NCI-H187 treated with DMSO at 0.1 percent for 48 hours (cell line): ENCODE measurements around the gene RELN.

Experiments
- DNase-seq: peaks from one replicate; lab custom pipeline; 2025; lab: John Stamatoyannopoulos, UW

Gene RELN

GRCh38 chr7:103893350-103893749, 96.1 kb downstream of the RELN start:
- DNase-seq = no peak

DNA sequence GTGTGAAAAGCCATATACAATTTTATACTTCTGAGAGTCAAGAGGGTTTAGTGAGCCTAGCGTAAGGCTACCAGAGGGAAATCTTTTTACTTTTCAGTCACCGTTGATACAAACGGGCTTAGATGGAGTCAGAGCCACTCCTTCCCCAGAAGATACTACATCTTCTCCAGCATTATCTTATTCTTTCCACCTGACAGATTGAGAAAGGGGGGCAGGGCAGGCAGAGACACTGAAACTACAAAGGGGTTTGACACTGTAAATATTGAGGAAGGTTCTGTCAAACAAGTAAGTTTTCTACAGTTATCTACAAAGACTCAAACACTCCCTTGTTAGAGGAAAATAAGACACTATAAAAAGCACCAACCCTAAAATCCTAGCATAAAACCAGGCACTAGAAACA, 100.0 kb downstream of the RELN start:
- DNase-seq = no peak

DNA sequence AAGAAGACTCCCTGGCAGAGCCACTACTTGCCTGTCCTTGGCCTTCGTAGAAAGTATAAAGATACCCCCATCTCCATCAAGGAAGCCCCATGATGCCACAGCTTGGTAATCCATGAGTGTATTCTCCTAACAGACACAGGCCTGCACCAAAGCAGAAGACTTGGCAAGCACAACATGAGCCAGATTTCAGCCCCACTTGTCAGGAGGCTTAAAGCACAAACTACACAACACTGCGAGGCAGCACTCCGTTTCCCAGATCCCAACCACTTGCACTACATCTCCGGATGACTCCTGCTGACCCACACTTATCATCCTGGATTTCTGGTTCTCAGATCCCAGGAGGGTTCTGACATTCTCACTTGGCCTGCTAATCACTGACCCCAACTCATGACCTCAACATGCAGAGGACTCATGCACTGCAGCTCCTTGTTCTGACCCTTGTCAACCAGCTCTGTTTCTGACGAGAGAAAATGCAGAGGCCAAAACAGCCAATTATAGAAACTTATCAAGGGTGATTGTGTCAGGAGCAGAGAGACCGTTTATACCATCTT, 100.8 kb downstream of the RELN start:
- no peak for DNase-seq

DNA sequence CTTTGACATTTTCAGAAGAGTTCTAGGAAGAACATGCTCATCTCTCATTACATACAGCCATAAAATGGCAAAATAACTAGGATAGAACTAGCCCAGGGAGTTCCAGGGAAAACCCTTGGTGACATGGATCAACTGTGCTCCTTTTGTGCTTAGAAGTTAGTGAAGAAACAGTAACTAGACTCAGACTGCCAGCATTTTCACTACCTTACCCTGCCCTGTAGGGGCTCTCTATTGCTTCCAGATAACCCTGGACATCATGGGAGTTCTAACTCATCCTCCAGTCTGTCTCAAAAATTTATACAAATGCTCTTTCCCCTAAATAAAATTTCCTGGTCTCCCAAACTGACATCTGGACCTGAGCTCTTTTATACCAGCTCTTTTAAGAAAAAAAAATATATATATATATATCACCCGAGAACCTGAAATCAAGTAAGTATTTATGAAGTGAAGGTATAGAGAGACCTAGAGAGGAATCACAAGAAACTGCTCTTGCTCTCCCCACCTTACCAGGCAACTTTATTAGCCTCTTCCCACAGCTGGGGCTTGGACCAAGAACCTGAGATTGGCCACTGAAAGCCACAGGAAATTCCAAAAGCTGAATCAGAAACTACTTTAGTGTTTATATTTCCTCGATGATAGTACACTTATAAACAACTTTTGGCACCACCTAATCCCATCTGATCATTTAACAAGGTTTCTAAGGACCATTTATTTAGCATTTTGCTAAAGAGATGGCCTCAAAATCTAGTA, 101.4 kb downstream of the RELN start:
- DNase-seq = no peak

- DNase-seq = no peak
Observed at GRCh38 chr7:103887050-103887449, 102.4 kb downstream of the RELN start.

DNA sequence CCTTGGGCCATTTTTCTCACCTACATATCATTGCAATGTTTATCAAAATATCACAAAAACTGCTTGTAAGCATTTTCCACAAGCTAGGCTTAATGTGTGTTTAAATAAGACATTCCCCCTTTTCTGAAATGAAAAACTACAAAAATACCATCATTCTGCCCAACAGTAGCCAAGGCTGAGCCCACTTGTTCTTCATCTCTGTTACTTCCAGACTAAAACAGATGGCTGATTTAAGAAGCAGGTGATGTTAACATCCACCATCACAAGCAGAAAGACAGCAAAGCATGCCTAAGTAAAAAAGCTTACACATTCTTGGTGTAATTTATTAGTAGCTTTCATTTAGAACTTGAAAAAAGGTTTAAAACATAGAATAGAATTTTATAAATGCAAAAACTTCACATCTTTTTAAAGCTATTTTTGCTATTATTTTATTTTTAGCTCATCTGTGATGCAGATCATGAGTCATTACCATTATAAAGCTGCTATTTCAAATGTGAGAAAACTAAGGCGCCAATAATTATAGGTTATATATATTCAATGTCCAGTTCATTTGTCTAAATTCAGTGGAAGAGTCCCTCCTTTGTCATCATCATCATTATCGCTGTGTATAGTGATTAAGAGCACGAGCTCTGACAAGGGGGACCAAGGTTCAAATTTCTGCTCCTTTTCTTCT, 109.4 kb downstream of the RELN start:
- DNase-seq = no peak

DNA sequence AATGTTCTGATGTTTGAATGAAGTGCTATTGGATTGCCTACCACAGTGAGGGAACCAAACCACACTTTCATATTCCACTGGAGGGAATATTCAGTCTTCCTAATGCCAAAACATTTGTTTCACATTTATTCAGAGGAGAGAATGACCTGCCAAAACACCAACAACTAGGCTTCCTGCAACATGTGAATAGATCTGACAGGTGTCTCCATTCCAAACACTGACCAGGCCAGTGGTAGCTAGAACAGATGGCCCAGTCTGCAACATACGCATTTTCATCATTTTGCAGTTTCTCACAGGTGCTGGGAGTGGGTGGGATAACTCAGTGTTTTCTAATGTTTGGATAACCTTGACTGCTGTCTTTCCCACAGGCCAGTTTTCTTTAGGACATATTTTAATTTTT, 110.0 kb downstream of the RELN start:
- no peak for DNase-seq

DNA sequence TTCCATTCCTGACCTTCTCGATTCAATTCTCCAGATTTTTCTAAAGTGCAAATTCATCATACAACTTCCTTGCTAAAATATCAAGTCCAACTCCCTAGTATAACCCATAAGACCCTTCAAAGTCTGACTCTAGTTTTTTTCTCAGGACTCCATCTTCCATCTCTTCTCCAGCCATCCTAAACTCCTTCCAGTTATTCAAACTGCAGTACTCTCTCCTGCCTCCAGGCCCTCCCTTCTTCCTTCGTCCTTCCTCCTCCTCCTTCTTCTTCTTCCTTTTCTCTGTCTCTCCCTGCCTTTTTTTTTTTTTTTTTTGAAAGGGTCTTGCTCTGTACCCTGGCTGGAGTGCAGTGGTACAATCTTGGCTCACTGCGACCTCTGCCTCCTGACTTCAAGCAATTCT, 111.9 kb downstream of the RELN start:
- no peak for DNase-seq

DNA sequence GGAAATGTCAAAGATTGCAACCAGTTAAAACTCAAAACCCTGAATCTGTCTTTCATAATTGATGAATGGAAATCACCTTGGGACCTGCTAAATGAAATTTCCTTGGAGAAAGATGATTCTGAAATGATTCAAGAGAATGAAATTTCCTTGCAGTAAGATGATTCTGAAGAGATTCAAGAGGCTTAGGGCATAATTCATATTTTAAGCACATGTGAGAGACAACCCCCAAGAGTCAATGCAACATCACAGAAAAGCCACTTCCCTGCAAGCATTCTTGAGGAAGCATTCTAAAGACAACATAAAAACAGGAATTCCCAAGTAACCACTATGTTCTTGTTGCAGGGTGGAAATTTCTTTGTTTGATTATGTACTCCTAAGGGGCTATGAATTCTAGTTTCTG, 113.7 kb downstream of the RELN start:
- DNase-seq = no peak

DNA sequence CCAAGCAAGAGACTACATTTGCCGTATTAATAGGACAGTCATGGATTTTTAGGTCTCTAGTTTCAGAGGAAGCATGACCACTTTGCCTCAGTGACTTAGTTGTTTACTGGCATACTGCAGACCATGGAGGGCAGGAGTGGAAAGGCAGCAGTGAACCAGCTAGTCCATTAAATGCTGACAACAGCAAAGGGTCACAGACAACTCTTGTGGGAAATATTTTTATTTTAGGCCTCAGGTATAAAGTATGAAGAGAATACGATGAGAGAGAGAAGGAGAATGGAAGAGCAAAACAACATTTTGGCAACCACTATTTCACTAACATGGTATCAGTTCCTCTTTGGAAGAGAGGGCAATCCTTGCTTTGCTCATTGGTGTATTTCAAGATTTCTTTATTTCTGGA, 118.0 kb downstream of the RELN start:
- DNase-seq = no peak

GRCh38 chr7:103870664-103871063, 118.8 kb downstream of the RELN start:
- DNase-seq = no peak

- DNase-seq = no peak
Observed at GRCh38 chr7:103867874-103868273, 121.6 kb downstream of the RELN start.

- DNase-seq = no peak
Observed at GRCh38 chr7:103866919-103867318, 122.5 kb downstream of the RELN start.

DNA sequence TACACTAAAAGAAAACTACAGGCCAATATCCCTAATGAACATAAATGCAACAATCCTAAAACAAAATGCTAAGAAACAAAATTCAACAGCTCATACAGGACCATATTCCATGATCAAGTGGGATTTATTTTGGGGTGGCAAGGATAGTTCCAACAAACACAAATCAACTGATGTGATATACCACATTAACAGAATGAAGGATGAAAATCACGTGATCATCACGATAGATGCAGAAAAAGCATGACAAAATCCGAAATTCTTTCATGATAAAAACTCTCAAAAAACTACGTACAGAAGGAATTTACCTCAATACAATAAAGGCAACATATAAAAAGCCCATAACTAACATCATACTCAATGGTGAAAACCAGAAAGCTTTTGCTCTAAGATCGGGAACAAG, 124.0 kb downstream of the RELN start:
- DNase-seq = no peak

DNA sequence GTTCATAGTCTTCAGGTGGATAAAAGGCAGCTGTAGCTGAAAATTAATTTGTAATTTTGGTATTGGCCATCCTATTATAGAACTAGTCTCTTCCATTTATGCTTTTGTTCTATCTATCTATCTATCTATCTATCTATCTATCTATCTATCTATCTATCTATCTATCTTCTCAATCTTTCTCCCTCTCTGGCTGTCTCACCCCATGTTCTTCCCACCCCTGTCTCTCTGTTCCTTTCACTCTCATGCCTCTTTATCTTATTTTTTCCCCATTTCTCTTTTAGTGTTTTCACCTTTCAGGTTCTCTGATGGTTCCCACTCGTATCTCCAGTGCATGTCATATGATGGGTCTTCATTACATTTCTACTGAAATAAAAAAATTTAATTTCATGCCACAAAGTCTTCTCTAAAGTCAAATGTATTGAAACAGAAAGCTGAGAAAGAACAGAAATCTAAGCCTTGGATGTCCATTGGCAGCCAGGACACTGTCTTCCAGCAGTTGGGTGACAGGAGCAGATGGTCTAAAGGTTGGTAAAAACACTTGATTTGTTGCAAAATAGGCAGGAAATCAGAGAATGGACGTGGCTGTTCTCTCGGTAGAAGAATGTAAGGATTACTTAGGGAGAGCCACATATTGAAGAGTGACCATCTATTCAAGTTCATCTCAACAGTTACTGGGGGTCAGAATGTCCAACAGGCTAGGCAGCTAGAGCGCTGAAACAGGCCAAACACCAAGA, 127.0 kb downstream of the RELN start:
- no peak for DNase-seq

- no peak for DNase-seq
Observed at GRCh38 chr7:103859709-103860108, 129.7 kb downstream of the RELN start.

DNA sequence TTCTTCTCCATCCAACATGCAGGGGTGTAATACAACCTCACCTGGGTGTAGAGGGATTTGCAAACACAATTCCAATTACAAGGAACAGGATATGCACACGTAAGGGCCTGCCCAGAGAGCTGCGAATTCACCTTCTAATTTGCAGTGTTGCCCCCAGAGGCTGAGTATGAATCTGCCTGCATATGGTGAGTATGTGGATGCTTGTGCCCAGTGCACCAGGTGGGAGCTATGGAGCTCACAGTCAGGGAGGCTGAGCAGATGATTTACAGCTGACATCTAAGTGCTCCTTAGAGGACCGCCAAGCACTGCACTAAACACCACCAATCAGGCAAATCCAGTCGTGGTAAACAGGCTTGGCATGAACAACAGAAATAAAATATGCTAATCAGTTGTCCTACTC, 132.0 kb downstream of the RELN start:
- DNase-seq = peak; percentile 73

DNA sequence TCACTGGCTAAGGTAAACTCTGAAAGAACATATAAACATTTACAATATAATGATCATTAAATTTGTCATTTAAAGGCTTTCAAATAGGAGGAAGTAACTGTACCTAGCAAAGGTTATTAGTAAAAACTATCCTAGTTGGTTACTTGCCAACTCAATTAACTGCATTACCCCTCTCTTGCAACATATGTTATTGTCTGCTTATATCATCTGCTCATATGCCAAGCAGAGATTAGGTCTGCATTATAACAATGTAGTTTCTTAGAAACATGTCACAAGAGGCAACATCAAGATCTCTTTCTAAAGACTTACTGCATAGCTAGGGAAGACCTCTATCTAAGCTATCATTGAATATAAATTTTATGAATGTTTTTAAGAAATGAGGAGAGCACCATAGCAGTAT, 132.5 kb downstream of the RELN start:
- no peak for DNase-seq

DNA sequence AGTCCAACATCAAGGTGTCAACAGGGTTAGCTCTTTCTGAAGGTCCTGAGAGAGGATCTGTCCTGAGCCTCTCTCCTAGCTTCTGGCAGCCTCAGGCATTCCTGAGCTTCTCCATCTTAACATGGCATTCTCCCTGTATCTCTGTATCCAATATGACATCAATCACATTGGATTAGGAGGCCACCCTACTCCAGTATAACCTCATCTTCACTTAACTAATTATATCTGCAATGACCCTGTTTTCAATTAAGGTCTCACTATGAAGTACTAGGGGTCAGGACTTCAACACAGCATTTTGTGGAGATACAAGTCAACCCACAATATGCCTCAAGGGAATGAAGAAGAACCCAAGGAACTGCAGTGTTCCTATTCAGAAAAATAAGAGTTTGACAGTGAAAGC, 133.8 kb downstream of the RELN start:
- DNase-seq = no peak

- no peak for DNase-seq
Observed at GRCh38 chr7:103854611-103855010, 134.8 kb downstream of the RELN start.

GRCh38 chr7:103851357-103851756, 138.1 kb downstream of the RELN start:
- DNase-seq = no peak

DNA sequence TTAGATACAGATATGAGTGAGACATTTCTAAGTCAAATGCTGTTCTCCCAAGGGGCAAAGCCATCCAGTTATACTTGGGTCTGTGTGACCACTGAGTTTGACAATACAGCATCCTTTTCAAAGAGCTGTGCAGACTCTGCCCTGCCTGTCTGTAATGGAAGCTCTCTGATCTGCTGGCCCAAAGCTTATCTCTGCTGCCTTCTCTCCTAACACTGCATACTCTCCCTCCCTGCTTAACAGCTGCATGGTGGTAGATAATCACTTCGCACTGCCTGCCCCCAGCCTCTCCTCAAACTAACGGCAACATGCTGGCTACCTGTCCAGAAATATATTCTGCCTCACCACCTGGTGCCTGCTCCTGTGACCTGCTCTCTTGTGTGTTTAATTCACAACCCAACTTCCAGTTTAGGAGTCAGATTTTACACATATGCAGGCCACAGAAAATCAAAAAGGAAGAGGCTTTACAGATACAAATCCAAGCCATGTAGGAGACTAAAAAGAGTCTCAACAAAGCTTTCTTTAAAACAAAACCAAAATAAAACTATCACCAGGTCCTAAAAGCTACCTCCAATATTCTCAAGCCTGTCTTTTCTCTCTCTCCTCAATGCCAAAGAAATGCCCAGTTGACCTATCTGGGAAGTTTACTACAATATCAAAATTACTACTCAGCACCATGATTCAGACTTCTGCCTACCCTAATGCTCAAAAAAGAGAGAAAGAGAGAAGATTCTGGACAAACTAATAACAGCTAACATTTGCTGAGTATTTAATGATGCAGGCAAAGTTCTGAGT, 145.6 kb downstream of the RELN start:
- no peak for DNase-seq
